Measurements from ENCODE around the gene GPR50.

Gene GPR50

DNA sequence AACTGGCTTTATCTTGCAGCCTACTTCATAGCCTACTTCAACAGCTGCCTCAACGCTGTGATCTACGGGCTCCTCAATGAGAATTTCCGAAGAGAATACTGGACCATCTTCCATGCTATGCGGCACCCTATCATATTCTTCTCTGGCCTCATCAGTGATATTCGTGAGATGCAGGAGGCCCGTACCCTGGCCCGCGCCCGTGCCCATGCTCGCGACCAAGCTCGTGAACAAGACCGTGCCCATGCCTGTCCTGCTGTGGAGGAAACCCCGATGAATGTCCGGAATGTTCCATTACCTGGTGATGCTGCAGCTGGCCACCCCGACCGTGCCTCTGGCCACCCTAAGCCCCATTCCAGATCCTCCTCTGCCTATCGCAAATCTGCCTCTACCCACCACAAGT lies 4.0 kb downstream of the GPR50 start:
- no peak overlapping the region for H3K4me3 ChIP-seq (ENCODE audit: low read depth, low read length)
- DNase-seq (ENCODE audit: low read depth), result no peak
- TF ChIP-seq, protein P1, sequence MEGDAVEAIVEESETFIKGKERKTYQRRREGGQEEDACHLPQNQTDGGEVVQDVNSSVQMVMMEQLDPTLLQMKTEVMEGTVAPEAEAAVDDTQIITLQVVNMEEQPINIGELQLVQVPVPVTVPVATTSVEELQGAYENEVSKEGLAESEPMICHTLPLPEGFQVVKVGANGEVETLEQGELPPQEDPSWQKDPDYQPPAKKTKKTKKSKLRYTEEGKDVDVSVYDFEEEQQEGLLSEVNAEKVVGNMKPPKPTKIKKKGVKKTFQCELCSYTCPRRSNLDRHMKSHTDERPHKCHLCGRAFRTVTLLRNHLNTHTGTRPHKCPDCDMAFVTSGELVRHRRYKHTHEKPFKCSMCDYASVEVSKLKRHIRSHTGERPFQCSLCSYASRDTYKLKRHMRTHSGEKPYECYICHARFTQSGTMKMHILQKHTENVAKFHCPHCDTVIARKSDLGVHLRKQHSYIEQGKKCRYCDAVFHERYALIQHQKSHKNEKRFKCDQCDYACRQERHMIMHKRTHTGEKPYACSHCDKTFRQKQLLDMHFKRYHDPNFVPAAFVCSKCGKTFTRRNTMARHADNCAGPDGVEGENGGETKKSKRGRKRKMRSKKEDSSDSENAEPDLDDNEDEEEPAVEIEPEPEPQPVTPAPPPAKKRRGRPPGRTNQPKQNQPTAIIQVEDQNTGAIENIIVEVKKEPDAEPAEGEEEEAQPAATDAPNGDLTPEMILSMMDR (IDR thresholded peaks at IDR 0.05; ENCODE audit: low read depth, low read length, missing control alignments), result no peak

DNA sequence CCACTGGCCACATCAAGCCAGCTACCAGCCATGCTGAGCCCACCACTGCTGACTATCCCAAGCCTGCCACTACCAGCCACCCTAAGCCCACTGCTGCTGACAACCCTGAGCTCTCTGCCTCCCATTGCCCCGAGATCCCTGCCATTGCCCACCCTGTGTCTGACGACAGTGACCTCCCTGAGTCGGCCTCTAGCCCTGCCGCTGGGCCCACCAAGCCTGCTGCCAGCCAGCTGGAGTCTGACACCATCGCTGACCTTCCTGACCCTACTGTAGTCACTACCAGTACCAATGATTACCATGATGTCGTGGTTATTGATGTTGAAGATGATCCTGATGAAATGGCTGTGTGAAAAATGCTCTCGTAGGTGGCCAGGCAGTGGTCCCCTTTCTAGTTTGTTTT lies 4.7 kb downstream of the GPR50 start:
- TF ChIP-seq, protein P1 (IDR thresholded peaks at IDR 0.05; ENCODE audit: low read depth, low read length, missing control alignments), result no peak
- no peak for DNase-seq (ENCODE audit: low read depth)
- H3K4me3 ChIP-seq (ENCODE audit: low read depth, low read length), result no peak overlapping the region

DNA sequence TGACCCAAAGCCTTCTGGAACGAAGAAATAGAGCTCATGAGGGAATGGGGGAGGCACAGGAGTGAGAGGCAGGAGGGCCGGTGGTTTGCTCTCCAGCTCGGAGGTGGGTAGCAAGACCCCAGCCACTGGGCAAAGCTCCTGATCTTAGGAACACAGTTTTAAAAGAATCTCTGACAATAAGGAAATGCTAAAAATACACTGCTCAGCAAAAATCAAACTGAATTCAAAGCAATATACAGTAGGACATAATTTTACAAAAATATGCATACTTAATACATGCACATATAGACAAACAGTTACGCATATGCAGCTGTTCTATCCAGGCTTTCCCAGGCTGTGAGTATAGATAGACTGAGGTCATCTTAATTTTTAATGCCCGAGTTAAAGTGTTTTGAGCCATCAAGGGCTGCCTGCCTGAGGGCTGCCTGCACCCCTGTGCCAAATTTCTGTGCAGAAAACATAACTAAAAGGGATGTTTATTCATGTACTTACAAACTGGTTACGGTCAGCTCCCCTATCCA lies 6.9 kb downstream of the GPR50 start:
- DNase-seq (ENCODE audit: low read depth), result no peak
- TF ChIP-seq, protein P1 (IDR thresholded peaks at IDR 0.05; ENCODE audit: low read depth, low read length, missing control alignments), result no peak
- no peak overlapping the region for H3K4me3 ChIP-seq (ENCODE audit: low read depth, low read length)

DNA sequence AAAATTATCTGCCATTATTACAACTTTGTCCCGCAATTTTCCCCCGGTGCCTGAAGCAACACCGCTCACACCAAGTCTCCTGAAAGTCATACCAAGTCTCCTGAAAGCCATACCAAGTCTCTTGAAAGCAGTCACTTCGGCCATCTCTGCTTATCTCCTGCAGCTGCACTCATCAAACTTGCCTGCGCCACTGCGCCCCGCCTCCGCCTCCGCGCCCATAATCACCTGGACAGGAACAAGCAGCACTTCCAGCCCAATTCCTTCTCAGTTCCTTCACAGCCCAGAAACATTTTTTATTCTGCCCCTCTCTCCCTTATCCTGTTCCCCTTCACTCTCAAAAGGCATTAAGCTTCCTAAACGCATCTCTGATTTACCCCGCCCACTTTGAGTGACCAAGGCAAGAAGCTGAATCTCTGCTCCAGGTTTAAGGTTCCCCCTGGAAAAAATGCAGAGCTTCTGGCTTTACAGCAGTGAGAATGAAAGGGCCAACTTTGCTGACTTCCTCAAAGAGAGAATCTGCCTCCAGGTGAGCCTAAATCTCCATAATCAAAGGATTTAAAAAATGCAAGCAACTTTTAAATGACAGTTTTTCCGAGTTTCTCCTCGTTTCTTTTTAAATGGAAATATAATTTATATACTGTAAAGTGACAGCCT lies 7.7 kb downstream of the GPR50 start:
- no peak for DNase-seq (ENCODE audit: low read depth)
- no peak overlapping the region for H3K4me3 ChIP-seq (ENCODE audit: low read depth, low read length)
- TF ChIP-seq, protein P1 (IDR thresholded peaks at IDR 0.05; ENCODE audit: low read depth, low read length, missing control alignments), result no peak

DNA sequence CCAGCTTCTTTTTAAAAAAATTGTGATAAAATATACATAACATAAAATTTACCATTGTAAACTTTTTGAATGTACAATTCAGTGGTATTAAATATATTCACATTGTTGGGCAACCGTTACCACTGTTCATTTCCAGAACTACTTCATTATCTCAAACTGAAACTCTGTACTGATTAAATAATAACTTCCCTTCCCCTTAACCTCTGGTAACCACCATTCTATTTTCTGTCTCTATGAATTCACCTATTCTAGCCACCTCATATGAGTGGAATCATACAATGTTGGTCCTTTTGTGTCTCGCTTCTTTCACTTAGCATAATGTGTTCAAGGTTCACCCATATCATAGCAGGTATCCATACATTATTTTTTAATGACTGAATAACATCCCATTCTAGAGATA lies 8.3 kb downstream of the GPR50 start:
- TF ChIP-seq, protein P1 (IDR thresholded peaks at IDR 0.05; ENCODE audit: low read depth, low read length, missing control alignments), result no peak
- H3K4me3 ChIP-seq (ENCODE audit: low read depth, low read length), result no peak overlapping the region

DNA sequence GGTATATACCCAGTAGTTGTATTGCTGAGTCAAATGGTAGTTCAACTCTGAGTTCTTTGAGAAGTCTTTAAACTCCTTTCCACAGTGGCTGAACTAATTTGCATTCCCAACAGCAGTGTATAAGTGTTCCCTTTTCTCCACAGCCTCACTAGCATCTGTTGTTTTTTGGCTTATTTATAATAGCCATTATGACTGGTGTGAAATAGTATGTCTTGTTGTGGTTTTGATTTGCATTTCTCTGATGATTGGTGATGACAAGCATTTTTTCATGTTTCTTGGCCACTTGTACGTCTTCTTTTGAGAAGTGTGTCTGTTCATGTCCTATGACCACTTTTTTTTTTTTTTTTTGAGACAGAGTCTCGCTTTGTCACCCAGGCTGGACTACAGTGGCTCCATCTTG lies 30.5 kb downstream of the GPR50 start:
- no peak overlapping the region for H3K4me3 ChIP-seq (ENCODE audit: low read depth, low read length)

More for the DNA sequence above, 8.3 kb downstream of the GPR50 start:
- DNase-seq (ENCODE audit: low read depth), result no peak

More for the DNA sequence above, 30.5 kb downstream of the GPR50 start:
- TF ChIP-seq, protein P1 (IDR thresholded peaks at IDR 0.05; ENCODE audit: low read depth, low read length, missing control alignments), result no peak
- DNase-seq (ENCODE audit: low read depth), result no peak
